ENCODE measurements around the gene AK1.

AK1 gene

DNA sequence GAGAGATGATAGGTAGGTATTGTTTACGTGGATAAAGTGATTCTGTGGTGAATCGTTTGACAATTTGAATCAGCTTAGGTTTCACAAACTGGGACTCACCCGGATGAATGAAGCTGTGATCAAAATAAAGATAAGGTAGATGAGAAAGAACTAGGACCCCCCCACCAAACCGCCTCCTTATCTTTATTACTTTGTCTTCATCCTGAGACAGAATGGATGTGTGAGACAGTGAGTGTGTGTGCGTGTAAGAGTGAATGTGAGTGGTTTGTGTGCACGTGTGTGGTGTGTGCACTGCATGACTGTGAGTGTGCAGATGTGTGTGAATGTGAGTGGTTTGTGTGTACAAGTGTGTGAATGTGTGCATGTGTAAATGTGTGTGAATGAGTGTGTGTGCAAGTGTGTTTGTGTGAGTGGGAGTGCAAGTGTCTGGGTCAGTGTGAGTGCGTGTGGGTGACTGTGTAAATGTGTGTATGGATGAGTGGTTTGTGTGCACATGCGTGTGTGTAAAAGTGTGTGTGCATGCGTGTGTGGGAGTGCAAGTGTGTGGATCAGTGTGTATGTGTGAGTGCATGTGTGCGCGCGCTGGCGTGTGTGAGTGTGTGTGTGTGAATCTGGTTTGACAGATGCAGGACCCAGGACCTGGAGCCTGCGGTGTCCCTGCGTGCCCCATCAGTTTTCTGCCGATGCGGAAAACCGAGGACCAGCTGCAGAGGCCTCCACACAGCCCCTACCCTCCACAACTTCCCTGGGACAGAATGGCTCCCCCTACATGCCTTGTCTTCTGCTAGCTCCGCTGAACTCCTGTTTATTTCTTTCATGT lies 11.6 kb downstream of the AK1 start:
- no peak for DNase-seq

DNA sequence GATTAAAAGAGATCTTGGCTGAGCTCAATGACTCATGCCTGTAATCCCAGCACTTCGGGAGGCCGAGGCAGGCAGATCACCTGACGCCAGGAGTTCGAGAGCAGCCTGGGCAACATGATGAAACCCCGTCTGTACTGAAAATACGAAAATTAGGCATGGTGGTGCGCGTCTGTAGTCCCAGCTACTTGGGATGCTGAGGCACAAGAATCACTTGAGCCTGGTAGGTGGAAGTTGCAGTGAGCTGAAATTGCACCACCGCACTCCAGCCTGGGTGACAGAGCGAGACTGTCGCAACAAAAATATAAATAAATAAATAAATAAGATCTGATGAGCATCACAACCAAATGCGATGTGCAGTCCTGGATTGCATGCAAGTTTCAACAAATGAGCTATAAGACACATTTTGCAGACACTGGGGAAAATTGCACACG lies 14.3 kb downstream of the AK1 start:
- DNase-seq: no peak

GRCh38 chr9:127862075-127863011 lies 15.1 kb downstream of the AK1 start:
- no peak for DNase-seq

DNA sequence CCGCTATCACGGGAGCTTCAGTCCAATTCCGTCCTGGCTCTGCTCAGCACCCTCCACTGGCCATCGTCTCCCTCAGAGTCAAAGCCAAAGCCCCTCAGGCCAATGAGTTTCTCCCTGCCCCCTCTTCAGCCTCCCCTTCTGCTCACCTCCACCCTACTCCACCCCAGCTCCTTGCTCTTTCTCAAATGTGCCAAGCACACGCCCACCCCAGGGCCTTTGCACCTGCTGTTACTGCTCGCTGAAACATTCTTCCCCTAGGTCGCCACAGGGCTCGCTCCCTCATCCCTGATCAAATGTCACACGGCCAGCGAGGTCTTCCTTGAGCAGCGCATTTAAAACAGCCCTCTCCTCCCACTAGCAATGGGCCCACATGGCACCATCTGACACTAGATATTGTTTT lies 16.7 kb downstream of the AK1 start:
- DNase-seq: no peak

GRCh38 chr9:127860260-127860659 lies 17.2 kb downstream of the AK1 start:
- no peak for DNase-seq

DNA sequence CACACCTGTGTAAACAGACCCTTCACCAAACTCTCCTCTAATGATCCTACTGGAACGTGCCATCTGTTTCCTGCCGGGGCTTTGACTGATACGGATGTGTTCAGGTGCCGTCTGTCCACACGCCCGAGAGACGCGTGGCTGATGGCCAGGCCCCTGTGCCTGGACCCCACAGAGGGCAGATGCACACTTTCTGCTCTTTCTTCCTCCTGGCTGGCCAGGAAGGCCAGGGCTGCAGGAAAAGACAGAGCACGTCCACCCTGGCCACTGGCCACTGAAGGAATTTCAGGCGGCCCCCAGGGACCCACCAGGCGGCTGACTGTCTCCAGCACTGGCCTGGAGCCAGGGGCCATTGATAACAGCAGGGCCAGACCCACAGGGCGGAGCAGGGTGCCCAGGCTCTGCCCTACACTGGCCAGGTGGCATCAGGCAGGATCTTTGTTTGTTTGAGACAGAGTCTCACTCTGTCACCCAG lies 19.4 kb downstream of the AK1 start:
- peak; percentile 9 for DNase-seq

GRCh38 chr9:127857278-127857677 lies 20.2 kb downstream of the AK1 start:
- no peak for DNase-seq

DNA sequence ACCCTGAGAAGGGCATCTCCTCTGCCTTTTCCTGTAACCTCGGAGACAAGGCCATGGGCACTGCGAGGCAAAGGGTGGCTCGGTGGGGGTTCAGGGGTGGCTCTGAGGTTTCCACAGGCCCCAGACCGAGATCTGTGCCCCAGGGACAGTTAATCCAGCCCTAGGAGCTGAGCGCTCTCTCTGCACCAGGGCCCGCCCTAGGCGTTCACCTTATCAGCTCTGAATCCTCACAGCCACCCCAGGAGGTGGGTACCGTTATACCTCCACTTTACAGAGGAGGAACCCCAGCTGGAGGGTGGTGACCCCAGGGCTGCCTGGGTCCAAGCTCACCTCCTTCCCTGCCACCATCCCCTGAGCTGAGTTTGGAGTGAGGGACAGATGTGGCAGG lies 20.8 kb downstream of the AK1 start:
- no peak for DNase-seq

DNA sequence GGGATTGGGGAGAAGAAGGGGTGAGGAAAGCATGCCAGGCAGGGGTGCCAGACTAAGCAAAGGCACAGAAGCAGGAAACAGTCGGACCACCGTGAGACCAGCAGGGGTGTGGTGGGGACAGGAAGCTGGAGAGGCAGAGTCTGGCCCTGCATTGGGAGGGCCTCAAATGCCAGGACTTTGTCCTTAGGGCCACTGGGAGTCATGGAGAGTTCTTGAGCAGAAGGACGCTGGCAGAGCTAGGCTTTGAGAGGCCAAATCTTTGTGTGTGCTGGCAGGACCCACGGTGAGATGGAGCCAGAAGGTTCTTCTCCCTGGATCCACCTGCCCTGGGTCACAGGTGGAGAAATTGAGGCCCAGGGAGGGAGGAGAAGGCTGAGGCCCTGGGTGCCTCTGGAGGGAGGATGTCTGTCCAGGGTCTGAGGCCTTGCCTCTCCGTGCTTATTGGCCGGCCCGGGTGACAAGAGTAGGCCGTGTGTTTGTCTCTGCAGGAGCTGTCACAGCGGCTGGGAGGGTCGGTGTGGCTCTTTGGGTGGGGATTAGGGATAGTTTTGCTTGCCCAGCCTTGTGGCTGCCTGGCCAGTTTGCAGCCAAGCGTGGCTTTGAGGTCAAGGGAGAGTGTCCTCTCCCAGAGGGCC lies 21.3 kb downstream of the AK1 start:
- no peak for DNase-seq

- DNase-seq: no peak
These were observed 22.0 kb downstream of the AK1 start for GRCh38 chr9:127855522-127855921.

GRCh38 chr9:127854960-127855359 lies 22.5 kb downstream of the AK1 start:
- DNase-seq: no peak

- DNase-seq: no peak
These were observed 23.2 kb downstream of the AK1 start, which contains the start of gene ENG for GRCh38 chr9:127854184-127854806. ENG (minus strand) TSS chr9:127854658; CDS start chr9:127854355, 303 bp downstream.

- no peak for DNase-seq
These were observed 23.9 kb downstream of the AK1 start for GRCh38 chr9:127853312-127854183.

DNA sequence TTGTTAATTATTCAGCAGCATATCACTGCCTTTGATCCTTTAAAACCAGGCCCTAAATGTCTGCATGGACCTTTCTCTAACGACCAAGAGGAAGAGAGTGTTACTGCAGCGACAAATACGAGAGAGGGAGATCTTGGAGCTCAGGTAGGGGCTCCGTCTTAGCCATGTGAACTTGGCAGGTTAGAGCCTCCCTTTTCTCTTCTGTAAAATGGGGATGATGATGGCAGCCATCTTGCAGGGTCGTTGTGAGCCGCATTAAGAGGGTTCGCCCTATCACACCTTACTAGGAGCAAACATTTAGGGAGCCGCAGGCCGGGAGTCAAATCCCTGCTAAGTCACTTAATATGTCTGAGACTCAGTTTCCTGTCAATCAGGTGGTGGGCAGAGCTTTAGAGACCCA lies 24.6 kb downstream of the AK1 start:
- no peak for DNase-seq

DNA sequence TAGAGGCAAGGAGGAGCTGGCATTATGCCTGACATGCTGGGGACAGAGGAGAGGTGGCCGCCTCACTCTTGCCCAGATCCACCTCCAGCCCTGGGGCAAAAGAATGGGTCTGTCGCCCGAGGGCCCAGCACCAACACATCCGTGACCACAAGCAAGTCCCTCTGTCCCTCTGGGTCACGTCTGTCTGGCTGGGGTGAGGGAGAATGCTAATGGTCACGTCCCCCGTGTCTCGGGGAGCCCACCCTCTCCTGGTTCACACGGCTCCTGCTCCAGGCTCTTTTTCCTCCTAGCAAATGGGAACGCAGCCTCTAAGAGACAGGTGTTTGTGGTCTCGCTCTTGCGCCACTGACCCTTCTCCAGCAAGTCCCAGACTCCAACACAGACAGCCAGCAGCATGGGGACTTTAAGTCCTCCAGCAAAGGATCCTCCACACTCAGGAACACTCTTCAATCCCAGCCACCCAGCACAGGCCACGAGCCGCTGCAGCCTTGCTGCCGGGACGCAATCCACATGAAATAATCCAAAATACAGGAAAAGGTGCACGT lies 27.1 kb downstream of the AK1 start:
- DNase-seq: no peak

DNA sequence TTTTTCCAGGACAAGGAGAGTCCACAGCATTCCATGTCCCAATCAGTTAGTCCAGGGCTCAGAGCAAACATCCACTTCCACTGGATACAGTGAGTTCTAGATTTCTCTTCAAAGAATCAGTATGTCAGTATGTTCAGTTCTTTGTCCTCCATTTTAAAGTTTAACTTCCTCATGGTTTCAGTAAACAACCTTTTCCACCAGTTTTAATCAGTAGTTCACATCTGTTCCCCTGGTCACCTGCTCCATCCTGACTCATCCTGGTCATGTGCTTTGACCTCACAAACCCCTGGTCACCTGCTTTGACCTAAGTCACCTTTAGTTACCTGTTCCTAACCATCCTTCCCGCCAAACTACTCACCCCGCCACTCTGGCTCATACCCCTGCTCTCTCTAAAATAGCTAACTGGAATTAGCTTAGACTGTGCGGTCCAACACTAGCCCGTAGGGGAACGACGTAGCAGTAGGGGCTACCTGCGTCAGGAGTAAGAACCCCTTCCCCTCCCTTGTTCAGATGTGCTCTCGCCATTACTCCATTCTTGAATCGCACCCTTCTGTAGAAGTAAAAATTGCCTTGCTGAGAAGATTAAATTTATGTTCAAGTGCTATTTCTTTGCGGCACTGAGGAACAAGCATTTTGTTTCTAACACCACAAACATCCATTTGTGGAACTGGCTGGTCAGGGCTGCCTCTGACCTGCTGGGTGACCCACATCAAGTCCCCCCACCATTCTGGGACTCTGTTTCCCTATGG lies 28.5 kb downstream of the AK1 start:
- no peak for DNase-seq

DNA sequence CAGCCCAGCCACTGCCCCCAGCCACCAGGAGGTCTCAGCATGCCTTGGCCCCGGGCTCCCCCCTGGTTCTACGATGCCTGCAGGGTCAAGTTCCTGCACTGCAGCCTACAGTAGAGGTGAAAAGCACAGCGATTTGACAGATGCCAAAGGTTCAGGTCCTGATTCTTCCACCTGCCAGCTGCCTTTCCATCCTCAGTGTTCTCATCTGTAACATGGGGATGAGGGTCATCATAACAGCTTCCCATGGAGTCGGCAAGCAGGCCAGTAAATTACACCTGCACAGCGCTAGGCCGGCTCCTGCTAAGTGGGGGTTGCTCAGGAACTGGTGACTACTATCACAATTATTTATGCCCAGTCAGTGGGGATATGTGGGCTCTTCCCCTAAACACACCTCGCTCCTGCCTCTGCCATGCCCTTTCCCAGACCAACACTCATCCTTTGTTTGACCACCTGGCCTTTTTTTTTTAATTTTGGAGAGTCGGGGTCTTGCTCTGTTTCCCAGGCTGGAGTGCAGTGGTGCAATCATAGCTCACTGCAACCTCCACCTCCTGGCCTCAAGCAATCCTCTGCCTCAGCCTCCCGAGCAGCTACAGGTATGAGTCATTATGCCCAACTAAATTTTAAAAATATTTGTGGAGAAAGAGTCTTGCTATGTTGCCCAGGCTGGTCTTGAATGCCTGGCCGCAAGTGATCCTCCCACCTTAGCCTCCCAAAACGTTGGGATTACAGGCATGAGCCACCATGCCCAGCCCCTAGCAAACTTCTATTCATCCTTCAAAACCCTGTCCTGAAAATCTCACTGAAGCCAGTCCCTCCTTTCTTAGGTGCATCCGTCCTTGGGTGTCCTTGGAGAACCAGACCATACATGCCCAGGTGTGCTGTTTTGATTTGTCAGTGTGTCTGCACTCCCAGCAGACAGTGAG lies 29.4 kb downstream of the AK1 start:
- no peak for DNase-seq

DNA sequence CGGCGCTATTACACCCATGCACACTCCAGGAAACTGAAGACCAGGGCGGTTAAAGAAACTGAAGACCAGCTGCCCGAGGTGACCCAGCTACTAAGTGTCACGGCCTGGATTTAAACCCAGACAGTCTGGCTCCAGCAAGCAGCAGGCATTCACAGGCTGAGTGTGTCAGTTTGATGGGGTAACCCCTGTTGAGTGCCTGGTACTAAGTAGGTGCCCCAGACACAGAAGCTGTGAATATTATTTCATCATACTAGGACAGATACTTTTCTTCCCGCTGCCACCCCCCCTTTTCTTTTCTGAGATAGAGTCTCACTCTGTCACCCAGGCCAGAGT lies 30.3 kb downstream of the AK1 start:
- no peak for DNase-seq

GRCh38 chr9:127846443-127847177 lies 30.9 kb downstream of the AK1 start:
- DNase-seq: no peak
